ENCODE measurements around the gene TAS1R2. TPM values are rescaled to one million over a fixed set of nuclear protein-coding genes. Genes with fewer than 3 reads are reported as not detected.

Gene TAS1R2
- total and polyA plus RNA-seq, 2 of the 13 experiments (the other 11 are each of a cell fraction or from before 2014, with no cell fraction given): not detected

DNA sequence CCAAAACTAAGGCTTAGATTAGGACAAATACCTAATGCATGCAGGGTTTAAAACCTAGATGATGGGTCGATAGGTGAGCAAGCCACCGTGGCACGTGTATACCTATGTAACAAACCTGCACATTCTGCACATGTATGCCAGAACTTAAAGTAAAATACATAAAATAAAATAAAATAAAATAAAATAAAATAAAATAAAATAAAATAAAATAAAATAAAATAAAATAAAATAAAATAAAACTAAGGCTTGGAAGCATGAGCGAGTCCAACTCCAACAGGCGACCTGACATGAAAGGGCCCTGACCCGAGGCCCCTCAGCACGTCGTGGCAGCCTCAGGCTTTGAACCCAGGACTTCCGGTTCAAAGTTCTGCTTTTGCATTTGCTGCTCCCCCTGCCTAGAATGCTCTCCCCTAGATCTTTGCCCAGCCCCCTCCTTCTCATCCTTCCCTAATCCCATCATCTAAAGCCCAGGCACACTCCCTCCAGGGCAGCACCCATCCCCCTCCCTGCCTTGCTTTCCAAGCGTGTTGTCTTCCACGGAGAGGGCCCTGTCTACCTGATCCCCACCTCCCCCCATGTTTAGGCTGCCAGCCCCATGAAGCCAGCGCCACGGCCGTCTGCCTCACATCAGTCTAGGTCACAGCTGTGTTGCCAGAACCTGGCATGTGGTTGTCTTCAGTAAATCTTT, 64.3 kb downstream of the TAS1R2 start (continued):
- TF ChIP-seq ZNF720 (CRISPR knock-in tag; IDR thresholded peaks at IDR 0.05): no peak
- no peak for TF ChIP-seq TOPORS (CRISPR knock-in tag; IDR thresholded peaks at IDR 0.05)
- no peak for TF ChIP-seq DNMT1 (CRISPR knock-in tag; IDR thresholded peaks at IDR 0.05)

GRCh38 chr1:18794561-18794960, 64.9 kb downstream of the TAS1R2 start:
- in situ Hi-C loops (cut with HindIII; ENCODE audit: extremely low pct_ligation_motif_present, low pct_unique_long_range_greater_than_20kb) (no loop called here), intact Hi-C loops (cut with micrococcal nuclease; ENCODE audit: unreplicated experiment) (no loop called here)
- Histone ChIP-seq H3K27ac (ENCODE audit: extremely low read length, insufficient read depth, low read length) (no peak overlapping the region), H3K4me1 (ENCODE audit: insufficient read depth, low read length) (peaks cover 20% of the 10 kb centered on the region), H3K27me3 (ENCODE audit: control insufficient read depth in 1 of 2, insufficient read depth in 2 of 2, low read length in 2 of 2) (peaks cover 2 to 45% of the 10 kb centered on the region in 2 experiments; a peak in 3 of 5 replicates), H3K4me3 (replicated peaks in 1 of 3; ENCODE audit: insufficient read depth in 1 of 3, low read depth in 2 of 3, low read length in 3 of 3) (no peak overlapping the region), H3K4me2 (ENCODE audit: low read depth, low read length) (no peak overlapping the region), H3K79me2 (ENCODE audit: insufficient read depth, low read length) (no peaks in the 10 kb centered on the region), H3K36me3 (replicated peaks in 1 of 2; ENCODE audit: control insufficient read depth in 1 of 2, insufficient read depth in 2 of 2, low read length in 2 of 2) (no peaks in the 10 kb centered on the region), H3K9ac (ENCODE audit: insufficient read depth, low read depth, low read length) (no peak overlapping the region), H2AFZ (ENCODE audit: low read length) (no peak overlapping the region), H3K9me3 (ENCODE audit: low read length) (no peaks in the 10 kb centered on the region), H4K20me1 (ENCODE audit: insufficient read depth, low read length) (no peaks in the 10 kb centered on the region; the same call in 1 of the 2 replicates)
- CTCF ChIA-PET (ENCODE audit: low intra/inter-chr PET ratio, low total read pairs): no interaction called here
- FAIRE-seq (no peak), ATAC-seq (peak; percentile 73), DNase-seq (ENCODE audit: low spot score) (peak; percentile 3)
- POLR2A ChIA-PET: no interaction called here
- BruUV-seq (replicated peaks): no TSS peak
- TF ChIP-seq CREB3 (CRISPR knock-in tag; IDR thresholded peaks at IDR 0.05): no peak
- TF ChIP-seq CTCF (CRISPR knock-in tag; IDR thresholded peaks at IDR 0.05): peak; percentile 29; the same call in 1 of the 2 replicates
- no peak for TF ChIP-seq MTA3 (CRISPR knock-in tag; IDR thresholded peaks at IDR 0.05)
- no peak for TF ChIP-seq NR1H2 (CRISPR knock-in tag; IDR thresholded peaks at IDR 0.05; ENCODE audit: borderline replicate concordance, low read depth)
- TF ChIP-seq, protein P1, sequence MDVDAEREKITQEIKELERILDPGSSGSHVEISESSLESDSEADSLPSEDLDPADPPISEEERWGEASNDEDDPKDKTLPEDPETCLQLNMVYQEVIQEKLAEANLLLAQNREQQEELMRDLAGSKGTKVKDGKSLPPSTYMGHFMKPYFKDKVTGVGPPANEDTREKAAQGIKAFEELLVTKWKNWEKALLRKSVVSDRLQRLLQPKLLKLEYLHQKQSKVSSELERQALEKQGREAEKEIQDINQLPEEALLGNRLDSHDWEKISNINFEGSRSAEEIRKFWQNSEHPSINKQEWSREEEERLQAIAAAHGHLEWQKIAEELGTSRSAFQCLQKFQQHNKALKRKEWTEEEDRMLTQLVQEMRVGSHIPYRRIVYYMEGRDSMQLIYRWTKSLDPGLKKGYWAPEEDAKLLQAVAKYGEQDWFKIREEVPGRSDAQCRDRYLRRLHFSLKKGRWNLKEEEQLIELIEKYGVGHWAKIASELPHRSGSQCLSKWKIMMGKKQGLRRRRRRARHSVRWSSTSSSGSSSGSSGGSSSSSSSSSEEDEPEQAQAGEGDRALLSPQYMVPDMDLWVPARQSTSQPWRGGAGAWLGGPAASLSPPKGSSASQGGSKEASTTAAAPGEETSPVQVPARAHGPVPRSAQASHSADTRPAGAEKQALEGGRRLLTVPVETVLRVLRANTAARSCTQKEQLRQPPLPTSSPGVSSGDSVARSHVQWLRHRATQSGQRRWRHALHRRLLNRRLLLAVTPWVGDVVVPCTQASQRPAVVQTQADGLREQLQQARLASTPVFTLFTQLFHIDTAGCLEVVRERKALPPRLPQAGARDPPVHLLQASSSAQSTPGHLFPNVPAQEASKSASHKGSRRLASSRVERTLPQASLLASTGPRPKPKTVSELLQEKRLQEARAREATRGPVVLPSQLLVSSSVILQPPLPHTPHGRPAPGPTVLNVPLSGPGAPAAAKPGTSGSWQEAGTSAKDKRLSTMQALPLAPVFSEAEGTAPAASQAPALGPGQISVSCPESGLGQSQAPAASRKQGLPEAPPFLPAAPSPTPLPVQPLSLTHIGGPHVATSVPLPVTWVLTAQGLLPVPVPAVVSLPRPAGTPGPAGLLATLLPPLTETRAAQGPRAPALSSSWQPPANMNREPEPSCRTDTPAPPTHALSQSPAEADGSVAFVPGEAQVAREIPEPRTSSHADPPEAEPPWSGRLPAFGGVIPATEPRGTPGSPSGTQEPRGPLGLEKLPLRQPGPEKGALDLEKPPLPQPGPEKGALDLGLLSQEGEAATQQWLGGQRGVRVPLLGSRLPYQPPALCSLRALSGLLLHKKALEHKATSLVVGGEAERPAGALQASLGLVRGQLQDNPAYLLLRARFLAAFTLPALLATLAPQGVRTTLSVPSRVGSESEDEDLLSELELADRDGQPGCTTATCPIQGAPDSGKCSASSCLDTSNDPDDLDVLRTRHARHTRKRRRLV (CRISPR knock-in tag; IDR thresholded peaks at IDR 0.05): no peak
- no peak for TF ChIP-seq ZSCAN29 (CRISPR knock-in tag; conservative IDR thresholded peaks at IDR 0.05)
- WGBS (ENCODE audit: low lambda C conversion rate): 25% methylated on average over 5 of the region's 5 CpGs

All from HepG2 (cell line).